GM19239 (cell line): ENCODE data around the gene OR51Q1.

Experiments
- DNase-seq: peaks from one replicate; pipeline ENCODE4 v3.0.0; 2011; ENCODE audit warnings: low spot score; ENCODE audit not compliant: insufficient read length
- FAIRE-seq: peaks from 2 replicates; lab custom pipeline; 2011; peaks lifted over from hg19 to GRCh38; lab: Jason Lieb, UNC

OR51Q1 gene

GRCh38 chr11:5421811-5422210, at the start of gene OR51Q1:
Gene OR51Q1, plus strand, starts transcription at chr11:5422111. Its CDS starts 90 bp downstream, at chr11:5422201.
- FAIRE-seq = no peak
- no peak for DNase-seq

- FAIRE-seq = peak; percentile 86
- DNase-seq = peak; percentile 27
These were observed 41.1 kb upstream of the OR51Q1 start for GRCh38 chr11:5380740-5381342.

GRCh38 chr11:5383576-5383975, 38.3 kb upstream of the OR51Q1 start, which contains the start of gene OR51M1:
Gene OR51M1, plus strand, starts transcription at chr11:5383812. Its CDS starts 5,587 bp downstream, at chr11:5389399.
- no peak for DNase-seq
- no peak for FAIRE-seq

- FAIRE-seq = no peak
- DNase-seq = no peak
These were observed 37.6 kb upstream of the OR51Q1 start for GRCh38 chr11:5384335-5384734.

- FAIRE-seq = no peak
- DNase-seq = no peak
These were observed 31.7 kb upstream of the OR51Q1 start for GRCh38 chr11:5390210-5390609.

GRCh38 chr11:5394091-5394490, 27.8 kb upstream of the OR51Q1 start:
- DNase-seq (no peak), FAIRE-seq (no peak)

- DNase-seq (no peak), FAIRE-seq (no peak)
These were observed 23.0 kb upstream of the OR51Q1 start for GRCh38 chr11:5398936-5399335.

- DNase-seq (no peak), FAIRE-seq (no peak)
These were observed 16.7 kb upstream of the OR51Q1 start for GRCh38 chr11:5405173-5405572.

- DNase-seq = no peak
- FAIRE-seq = no peak
These were observed 918 bp upstream of the OR51Q1 start for GRCh38 chr11:5420993-5421392.

- no peak for FAIRE-seq
These were observed 1.2 kb downstream of the OR51Q1 start for GRCh38 chr11:5423131-5423530.

GRCh38 chr11:5441414-5441813, 19.5 kb downstream of the OR51Q1 start, which contains the start of gene OR51I1:
Gene OR51I1, minus strand, starts transcription at chr11:5441514. Its CDS starts 0 bp downstream, at chr11:5441514.
- FAIRE-seq = no peak
- no peak for DNase-seq

More at GRCh38 chr11:5423131-5423530, 1.2 kb downstream of the OR51Q1 start:
- DNase-seq = no peak

GRCh38 chr11:5443835-5444393, 22.0 kb downstream of the OR51Q1 start:
- DNase-seq (no peak), FAIRE-seq (no peak)

GRCh38 chr11:5449023-5449422, 27.1 kb downstream of the OR51Q1 start, which contains the start of gene OR51I2:
Gene OR51I2, plus strand, starts transcription at chr11:5449323. Its CDS starts 4,166 bp downstream, at chr11:5453489.
- DNase-seq (no peak), FAIRE-seq (no peak)

GRCh38 chr11:5449432-5449831, 27.5 kb downstream of the OR51Q1 start:
- FAIRE-seq (no peak), DNase-seq (no peak)

GRCh38 chr11:5460983-5461621, 39.2 kb downstream of the OR51Q1 start:
- FAIRE-seq = no peak
- DNase-seq = no peak

- FAIRE-seq = no peak
- no peak for DNase-seq
These were observed 45.6 kb downstream of the OR51Q1 start for GRCh38 chr11:5467527-5467926.
